CD4-positive, alpha-beta T cell treated with Interleukin-4 for 4 hours (primary cell): ENCODE data around the gene GLUL.
"Not testable (repeated sequence)": the region's sequence is repeated elsewhere in the genome, so short reads cannot be mapped to it uniquely, and the experiment has no call there.

ENCODE experiments used
- DNase-seq: peaks from one replicate; pipeline ENCODE4 v3.0.0-alpha.2; 2020

The GLUL gene

DNA sequence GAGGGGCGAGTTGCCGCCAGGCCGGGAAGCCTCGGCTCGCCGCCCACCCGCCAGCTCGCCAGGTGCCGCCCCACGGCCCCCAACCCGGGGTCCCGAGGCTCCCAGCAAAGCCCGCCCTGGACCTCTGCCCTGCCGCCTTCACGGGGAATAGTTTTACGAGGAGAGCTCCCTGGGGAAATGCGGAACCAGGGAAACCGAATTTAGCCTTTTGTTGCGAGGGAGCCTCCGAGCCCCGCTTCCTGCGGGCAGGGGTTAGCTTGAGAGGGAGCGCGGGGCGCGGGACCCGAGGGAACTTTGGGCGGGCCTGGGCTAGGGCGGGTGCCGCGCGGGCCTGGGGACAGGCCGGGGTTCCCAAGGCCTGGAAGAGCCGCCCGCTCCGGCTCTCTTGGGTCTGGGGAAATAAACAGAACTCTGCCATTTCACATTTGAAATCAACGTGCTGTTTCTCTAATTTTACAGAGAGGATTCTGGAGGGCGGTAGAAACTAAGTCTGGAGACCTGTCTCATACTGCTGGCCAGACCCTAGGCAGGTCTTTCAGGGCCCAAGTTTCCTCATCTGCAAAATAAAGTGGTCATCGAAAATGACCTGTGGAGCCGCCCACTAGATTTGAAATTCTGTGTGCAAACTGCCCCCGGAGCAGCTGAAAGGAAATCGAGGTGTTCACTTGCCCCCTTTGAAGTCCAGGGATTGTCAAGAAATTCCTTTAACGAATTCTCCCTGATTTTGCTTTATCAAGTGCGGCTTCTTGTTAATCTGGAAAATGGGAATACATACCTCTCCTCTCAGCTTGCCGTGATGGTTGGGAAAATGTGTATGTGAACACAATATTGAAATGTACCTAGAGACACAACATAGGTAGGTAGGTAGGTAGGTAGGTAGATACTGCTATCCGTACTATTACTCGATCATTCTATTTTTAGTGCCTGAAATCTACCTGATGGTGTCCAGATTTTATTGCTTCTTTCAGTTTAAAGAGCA lies 749 bp upstream of the GLUL start:
- no peak for DNase-seq

DNA sequence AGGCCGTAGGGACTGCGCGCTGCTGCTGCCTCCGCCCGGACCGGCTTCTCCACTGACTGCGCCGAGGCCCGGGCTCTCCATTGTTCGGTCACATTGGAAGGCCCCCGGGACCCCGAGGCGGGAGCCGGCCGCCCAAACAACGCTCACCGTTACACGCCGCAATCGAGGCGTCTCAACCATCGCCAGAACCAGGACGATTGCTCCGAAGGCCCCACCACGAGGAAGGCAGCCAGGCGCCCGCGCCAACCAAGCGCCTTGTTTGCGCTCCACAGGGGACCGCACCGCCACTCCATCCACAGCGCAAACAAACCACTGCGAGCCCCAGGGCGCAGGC lies 595 bp downstream of the GLUL start:
- DNase-seq: no peak

DNA sequence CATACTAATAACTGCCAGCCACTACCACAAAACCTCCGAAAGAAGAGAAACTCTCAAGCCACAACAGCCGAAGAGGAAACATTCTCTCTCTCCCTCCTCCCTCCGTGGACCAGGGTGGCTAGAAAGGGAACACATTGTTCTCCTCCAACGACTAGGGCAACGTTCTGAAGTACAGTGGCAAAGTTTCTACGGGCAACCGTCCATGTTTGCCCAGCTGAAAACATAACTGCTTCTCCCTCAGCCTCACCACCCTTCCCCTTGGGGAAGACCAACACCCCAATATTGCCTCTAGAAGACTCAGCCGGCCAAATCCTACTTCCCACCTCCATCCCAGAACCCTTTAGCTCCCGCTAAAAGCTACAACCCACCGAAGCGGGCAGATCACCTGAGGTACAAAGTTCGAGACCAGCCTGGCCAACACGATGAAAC lies 2.0 kb downstream of the GLUL start:
- no peak for DNase-seq

DNA sequence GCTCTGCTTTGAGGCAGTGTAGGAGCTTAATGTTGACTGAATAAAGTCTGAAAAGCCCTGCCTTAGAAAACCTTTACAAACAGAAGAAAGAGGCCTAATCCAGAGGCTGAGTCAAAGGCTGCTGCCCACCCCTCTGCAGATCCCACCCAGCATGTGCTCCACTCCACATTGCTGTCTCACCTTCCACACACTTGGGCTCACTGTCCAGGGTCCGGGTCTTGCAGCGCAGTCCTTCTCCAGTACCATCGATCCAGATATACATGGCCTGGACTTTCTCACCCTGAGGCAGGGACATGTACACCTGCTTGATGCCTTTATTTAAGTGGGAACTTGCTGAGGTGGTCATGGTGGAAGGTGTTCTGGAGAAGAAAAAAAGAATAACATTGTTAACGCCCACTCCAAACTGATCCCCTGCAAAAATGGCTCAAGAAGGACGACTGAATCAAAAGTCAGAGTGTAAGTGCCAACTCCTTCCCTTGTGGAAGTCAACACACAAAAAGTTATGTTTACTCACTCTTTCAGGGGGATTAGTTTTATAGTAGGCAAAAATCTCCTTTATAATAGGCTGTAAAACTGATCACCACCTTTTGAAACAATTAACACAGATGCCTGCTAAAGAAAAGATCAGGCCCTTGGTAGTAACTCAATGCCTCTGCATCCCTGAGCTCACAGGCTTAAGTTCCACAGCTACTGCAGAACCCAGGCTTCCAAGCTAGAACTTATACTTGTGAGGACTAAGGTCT lies 3.0 kb downstream of the GLUL start:
- DNase-seq: no peak

DNA sequence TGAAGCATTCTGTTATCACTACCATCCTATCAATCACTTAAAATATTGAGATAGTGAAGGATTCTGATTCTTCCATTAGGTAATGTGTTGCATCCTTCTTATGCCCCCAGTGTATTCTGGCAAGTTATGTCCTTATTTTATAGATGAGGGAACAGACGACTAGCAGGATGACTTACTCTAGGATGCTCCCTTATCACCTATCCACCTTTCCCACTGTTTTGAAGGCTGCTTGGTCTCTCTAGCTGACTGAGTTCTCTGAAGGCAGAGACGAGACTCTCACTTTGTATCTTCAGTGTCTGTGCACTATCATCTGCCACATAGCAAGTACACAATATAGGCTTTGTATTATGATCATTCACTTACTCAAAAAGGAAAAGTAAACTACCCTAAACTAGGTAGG lies 4.0 kb downstream of the GLUL start:
- no peak for DNase-seq

DNA sequence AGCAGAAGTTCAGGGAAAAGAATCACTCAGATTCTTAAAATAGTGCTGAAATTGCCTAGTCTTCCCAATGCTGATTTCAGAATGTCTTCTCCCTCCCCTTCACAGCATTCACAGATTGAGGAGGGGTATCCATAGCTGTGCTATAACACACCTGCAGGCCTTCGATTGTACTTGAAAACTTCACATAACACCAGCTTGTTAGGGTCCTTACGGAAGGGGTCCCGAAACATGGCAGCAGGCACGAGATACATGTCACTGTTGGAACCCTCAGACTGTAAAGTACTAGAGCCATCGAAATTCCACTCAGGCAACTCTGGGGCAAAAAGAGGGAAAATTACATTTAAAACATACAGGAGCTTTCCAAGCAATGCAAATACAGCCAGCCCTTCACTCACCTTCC lies 4.6 kb downstream of the GLUL start:
- DNase-seq: no peak

DNA sequence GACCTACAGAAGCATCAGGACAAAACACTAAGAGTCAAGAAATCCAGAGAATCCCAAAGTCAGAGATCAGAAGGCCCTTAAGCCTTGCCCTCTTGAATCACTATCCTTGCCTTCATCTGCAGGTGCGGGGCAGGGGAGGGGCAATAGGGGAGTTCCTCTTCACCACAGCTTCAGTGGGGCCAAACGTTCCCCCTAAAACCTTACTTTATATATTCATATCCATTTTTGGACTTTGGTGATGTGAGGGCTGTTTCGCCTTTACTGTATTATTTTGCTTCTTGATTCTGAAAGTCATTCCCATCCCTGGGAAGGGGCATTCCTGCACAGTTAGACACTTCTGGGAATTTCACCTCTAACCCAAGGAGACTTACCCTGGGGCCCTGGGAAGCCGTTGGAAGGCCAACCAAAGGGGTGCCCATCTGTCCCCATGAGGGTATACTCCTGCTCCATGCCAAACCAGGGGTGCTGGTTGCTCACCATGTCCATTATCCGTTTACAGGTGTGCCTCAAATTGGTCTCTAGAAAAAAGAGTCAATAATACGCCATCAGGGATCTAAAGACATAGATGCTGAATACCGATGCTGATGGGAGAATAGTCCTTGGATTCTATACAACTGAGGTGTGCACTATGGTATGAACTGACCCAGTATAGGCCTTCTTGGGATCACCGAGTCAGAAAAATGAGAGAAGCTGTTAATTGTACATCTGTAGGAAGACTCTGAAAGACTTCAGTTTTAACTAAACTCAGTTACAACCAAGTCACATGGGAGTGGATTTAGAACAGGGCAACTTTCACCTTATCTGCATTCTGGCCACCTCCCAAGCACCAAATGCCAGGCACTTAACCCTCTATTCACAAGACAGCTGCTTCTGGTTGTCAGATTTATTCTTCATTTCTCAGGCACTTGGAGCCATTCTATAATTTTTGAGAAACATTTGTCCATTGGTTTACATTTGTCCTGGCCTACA lies 5.4 kb downstream of the GLUL start:
- DNase-seq: no peak

DNA sequence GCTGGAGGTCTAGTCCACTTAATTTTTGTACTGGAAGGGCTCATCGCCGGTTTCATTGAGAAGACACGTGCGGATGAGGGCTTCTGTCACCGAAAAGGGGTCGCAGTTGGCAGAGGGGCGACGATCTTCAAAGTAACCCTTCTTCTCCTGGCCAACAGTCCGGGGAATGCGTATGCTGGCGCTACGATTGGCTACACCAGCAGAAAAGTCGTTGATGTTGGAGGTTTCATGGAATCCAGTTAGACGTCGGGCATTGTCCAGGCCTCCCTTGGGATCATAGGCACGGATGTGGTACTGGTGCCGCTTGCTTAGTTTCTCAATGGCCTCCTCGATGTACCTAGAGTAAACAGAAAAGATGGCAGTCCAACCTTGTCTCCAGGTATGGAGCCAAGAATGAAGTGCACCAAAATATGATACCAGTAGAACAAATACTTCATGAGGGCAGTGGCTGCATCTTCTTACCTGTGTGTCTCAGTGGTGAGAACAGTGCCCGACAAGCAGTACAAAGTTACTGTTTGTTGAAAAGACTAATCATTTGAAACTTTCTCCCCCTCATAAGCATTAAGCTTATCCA lies 7.1 kb downstream of the GLUL start:
- DNase-seq: no peak

DNA sequence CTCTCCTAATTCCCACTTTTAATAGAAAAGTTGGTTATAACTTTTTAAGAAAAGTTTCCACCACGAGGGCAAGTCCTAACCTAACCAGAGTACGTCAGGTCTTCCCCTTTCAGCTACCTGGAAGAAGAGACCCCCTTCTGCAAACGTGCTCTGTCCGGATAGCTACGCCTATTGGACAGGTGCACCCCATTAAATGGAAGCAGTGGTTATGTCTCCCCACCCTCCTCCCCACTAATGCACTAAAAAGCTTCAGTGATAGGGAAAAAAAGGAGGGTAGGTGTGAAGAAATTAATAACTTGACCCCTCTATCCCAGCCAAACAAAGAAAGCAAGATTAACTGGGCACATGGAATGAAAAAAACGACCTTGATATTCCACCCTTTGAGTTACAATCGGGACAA lies 7.7 kb downstream of the GLUL start:
- DNase-seq: no peak

DNA sequence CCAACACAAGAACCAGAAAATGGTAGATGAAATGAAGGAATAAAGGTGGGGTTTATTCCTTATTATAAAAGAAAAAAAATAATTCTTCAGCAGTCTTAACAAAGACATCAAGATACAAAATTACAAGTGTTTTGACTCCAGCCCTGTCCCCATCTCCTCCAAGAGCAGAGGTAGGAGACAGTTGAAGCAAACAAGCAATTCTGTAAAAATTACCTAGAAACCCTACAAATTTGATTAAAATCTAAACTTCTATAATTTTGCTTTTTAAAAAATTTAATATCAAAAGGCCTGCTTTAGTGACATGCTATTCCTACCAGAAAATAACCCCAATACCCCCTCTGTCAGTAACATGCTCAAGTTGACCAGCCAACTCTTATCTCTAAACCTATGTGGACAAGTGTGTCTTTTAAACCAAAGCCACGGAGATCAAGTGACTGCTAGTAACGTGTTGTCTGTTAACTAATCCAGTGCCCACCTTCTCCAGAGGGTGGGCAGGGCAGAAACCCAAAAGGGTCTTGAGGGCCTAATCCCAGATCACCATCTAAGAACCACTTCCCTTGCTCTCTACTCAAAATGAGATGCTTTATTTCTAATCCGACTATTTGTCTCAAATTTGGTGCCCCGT lies 8.4 kb downstream of the GLUL start:
- no peak for DNase-seq

DNA sequence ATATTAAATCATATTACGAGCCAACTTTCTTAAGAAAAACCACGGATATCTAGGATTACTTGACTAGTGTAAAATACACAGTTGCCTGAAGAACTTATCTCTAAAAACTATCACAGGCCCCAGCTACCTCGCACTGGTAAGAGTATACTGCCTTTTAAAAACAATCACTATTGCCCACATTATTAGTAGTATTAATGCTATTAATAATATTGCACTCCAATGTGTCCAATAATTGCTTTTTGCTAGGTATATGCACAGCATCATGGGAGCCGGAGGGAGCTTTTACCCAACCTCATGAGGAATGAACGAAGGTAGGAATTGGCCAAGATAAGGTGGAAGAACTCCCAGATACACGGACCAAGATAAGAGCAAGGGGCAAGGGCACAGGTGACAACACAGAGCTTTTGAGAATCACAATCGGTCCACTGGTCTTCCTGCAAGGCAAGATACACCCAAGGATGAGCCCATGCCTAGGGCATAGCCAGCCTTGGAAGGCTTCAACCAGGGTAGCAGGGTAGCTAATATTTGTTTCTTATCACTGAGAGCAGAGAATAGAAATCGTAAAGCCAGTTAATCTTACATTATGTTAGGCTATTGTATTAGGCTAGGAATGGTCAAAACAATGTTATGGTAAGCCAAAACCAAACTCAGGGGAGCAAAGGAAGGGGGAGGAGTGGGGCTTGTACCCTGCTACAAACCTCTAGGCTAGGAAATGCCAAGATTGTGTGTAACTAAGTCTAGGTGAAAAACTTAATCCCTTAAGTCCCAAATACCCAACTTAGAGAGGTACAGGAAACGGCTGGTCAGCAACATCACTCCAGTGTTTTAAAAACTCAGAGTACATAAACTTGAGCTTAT lies 9.4 kb downstream of the GLUL start:
- DNase-seq: no peak

DNA sequence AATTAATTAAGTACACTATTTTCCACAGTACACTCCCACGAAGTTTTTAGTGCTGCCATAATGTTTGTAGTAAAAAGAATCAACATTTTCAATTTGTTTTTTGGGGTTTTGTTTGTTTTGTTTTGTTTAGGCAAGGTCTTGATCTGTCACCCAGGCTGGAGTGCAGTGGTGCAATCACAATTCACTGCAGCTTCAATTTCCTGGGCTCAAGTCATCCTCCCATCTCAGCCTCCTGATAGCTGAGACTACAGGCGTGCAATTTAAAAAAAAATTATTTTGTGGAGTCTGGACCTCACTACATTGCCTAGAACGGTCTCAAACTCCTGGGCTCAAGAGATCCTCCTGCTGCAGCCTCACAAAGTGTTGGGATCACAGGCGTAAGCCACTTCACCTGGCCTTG lies 11.4 kb downstream of the GLUL start:
- DNase-seq: no peak

DNA sequence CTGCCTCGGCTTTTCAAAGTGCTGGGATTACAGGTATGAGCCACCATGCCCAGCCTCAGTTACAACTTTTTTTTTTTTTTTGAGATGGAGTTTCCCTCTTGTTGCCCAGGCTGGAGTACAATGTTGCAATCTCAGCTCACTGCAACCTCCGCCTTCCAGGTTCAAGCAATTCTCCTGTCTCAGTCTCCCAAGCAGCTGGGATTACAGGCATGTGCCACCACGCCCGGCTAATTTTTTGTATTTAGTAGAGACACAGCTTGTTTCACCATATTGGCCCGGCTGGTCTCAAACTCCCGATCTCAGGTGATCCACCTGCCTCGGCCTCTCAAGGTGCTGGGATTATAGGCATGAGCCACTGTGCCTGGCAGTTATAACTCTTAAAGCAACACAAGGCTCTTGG lies 11.8 kb downstream of the GLUL start:
- DNase-seq: not testable (repeated sequence)

DNA sequence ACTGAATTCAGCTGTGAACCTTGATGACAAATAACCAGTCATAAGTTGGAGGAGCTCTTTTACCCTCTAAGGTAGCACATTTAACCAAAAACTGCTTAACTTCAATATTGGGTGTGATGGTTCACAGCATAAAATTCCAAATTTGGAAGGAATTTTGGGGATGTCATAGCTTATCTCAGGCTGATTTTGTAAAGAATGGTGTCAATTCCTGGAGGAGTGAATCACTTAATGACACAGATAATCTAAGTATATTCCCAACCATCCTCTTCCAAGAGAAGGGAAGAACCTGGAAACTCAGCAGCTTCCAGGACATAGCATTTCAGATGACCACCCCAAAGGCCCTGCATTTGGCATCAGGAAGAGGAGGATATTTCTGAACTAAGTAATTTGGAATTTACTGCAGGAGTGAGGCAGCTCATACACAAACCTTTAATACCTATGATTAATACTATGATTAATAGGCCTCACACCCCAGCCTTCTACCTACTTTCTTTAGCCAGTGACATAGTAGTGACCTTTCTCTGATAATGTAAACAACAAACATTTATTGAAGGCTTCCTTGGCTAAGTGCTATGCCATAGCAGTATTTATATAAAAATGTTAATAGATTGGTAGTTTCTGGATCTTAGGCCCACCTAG lies 14.5 kb downstream of the GLUL start:
- no peak for DNase-seq

DNA sequence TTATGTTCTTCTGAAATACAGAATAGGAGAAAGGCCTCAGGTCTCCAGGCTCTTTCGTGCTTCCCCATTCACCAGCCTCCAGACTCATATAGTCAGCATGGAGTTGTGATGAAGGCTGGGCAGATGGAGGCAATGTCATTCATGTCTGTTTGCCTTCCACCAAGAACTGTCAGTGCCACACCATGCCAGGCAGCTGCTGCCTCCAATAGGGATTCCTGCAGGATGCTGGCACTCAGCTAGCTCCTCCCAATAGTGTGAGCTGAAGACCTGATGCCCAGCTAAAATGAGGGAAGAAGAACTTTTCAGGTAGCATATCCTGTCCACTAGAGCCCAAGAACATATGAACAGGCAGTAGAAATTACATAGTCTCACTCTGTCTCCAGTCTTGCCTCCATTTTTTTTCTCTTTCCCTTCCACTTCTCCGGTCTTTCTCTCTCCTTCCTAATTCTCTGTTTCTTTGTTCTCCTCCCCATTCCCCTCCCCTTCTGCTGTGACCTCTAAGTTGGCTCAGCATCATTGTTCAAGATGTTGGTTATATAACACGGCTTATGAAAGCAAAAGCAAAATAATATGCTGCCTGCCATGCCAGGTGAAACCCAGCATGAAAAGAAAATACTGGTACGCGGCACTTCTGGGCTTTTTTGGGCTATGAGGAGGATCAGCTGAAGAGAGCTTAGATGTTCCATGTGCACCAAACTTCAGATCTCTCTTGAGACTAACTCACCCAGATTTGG lies 17.3 kb downstream of the GLUL start:
- DNase-seq: no peak

DNA sequence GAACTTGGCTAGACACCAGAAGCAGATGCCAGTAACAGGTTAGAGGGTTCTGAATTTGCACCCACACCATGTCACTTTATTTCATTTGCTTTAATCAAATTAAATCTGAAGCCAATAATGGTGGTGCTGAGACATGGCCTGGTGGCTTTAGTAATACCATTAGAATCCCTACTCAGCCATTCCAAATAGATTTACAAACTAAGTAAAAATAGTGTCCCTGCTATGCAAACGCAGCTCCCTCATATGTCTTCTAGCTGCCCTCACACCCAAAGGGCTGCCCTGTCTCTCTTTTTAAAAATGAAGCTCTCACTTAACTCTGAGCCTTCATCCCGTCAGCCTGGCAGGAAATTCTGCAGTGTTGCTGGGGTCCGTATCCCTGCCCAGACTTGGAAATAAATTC lies 21.1 kb downstream of the GLUL start:
- DNase-seq: no peak

DNA sequence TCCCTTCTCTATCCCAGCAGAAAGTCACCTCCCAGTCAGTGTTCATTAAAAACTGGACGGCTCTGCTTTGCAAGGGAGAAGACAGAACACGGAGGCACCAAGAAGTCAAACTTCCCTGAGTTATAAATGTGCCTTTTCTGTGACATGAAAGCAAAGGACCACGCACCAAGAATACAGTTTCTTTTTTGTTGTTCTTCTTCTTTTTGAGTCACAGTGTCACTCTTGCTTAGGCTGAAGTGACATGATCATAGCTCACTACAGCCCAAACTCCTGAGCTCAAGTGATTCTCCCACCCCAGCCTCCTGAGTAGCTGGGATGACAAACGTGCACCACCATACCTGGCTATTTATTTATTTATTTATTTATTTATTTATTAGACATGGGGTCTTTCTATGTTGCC lies 22.7 kb downstream of the GLUL start:
- DNase-seq: no peak

DNA sequence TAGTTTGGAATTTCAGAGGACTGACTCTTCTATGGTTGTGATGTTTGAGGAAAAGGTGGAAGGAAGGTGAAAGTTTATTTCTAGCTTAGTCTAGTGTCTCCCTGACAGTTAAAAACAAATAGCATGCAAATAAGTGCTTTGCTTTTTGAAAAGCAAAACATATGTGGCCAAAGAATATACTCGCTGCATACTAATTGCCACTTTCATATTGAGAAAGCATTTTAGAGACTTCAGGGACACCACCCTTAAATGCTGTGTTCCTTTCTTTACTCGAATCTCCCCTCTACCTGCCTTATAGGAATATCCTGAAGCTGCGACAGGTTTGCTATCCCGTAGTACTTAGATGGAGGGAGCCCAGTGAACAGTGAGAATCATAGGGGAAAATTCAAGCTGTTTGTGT lies 23.2 kb downstream of the GLUL start:
- no peak for DNase-seq

DNA sequence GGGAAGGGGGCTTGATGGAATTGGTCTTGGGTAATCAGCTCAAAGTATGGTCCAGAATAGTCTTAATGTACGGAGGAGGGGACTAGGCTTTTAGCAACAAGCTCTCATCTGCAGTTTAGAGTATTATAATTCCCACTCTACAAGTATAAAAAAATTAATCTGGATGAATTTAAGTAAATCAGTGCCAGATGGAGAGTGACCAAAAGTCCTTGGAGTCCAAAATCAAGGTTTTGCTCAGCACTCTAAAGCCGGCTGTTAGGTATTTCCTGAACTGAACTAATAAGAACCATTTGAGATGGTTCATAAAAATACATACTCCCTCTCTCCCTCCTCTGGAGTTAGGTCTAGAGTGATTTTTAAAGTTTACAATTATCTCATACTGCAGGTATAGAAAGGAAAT lies 23.7 kb downstream of the GLUL start:
- no peak for DNase-seq

DNA sequence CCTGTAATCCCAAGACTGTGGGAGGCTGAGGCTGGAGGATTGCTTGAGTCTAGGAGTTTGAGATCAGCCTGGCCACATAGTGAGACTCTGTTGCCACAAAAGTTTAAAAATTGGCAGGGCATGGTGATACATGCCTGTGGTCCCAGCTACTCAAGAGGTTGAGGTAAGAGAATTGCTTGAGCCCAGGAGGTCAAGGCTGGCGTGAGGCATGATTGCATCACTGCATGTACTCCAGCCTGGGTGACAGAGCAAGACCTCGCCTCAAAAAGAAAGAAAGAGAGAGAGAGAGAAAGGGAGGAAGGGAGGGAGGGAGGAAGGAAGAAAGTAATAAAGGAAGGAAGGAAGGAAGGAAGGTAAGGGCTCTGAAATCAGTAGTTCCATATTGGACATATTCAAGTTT lies 25.0 kb downstream of the GLUL start:
- DNase-seq: no peak
